Stimulated activated naive CD8-positive, alpha-beta T cell treated with anti-CD3 and anti-CD28 coated beads, Interleukin-15, Interleukin-2, amounts not matched to agents 100 U/mL and 50 U/mL, for 24 hours (primary cell): Measurements from ENCODE around the gene CLBA1.
"Not testable (repeated sequence)": the region's sequence is repeated elsewhere in the genome, so short reads cannot be mapped to it uniquely, and the experiment has no call there.

Experiments used
- ATAC-seq: fragments of 150-1000 bp; cut with Tn5 transposase; one replicate; pipeline ENCODE4 v1.10.0; 2021
- DNase-seq: peaks from one replicate; pipeline ENCODE4 v3.0.0; 2021

CLBA1 gene

DNA sequence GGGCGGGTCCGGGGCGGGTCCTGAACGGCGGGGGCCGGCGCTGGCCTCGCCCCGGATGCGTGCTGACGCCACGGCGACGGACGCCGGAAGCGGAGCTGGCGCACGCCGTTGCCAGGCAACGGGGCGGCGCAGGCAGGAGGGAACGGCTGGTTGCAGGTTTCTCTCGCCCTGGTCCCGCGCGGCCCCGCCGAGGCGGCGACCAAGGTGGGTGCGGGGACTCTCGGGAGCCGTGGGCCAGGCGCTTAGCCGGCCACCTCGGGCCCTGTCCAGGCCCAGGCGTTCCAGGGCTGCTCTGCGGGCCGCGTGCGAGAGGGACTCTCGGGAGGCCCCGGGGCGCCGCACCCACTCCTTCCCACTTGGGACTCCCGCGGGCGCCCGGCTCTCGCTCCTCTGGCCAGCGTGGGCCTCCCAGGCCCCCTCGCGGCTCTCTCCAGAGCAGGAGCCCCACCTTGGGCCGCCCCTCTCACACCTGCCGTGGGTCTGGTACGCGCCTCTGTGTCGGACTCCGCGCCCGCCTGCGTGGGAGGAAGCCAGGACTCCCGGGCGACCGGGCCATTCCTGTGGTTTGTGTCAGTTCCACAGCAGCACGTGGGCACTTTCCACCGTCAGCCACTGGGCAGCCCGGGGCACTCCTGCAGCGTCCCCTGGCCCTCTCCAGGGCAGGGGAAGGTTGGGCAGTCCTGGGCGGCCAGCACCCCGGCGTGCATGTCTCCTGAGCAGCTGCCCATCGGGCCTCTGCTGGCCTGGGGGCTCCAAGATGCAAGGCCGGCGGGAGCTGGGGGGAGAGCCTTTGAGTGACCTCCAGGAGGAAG lies at the start of gene CLBA1:
Gene CLBA1 (plus strand): TSS at position 114 of the 812 bp plus-strand sequence. CDS start 644 bp downstream, at position 758.
- peak; percentile 92 for DNase-seq
- peak; percentile 97 for ATAC-seq

DNA sequence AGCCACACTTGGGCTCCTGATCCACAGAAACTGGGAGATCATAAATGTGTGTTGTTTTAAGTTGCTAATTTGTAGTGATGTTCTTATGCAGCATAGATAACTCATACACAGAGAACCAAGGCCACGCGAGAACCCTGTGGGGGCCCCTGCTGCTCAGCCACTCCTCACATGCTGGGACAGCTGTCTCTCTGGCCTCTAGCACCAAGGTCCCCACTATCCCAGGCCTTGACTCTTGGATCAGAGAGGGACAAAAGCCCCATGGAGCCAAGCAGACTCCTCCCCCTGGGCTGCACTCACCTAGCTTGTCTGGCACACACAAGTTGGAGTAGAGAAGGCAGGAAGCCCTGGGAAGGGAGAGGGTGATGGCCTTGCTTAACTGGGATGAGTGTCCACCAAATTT lies 49.6 kb upstream of the CLBA1 start:
- ATAC-seq (no peak), DNase-seq (no peak)

GRCh38 chr14:104936361-104937155 lies 49.0 kb upstream of the CLBA1 start:
- DNase-seq (no peak), ATAC-seq (no peak)

GRCh38 chr14:104937161-104937560 lies 48.4 kb upstream of the CLBA1 start:
- DNase-seq (no peak), ATAC-seq (no peak)

DNA sequence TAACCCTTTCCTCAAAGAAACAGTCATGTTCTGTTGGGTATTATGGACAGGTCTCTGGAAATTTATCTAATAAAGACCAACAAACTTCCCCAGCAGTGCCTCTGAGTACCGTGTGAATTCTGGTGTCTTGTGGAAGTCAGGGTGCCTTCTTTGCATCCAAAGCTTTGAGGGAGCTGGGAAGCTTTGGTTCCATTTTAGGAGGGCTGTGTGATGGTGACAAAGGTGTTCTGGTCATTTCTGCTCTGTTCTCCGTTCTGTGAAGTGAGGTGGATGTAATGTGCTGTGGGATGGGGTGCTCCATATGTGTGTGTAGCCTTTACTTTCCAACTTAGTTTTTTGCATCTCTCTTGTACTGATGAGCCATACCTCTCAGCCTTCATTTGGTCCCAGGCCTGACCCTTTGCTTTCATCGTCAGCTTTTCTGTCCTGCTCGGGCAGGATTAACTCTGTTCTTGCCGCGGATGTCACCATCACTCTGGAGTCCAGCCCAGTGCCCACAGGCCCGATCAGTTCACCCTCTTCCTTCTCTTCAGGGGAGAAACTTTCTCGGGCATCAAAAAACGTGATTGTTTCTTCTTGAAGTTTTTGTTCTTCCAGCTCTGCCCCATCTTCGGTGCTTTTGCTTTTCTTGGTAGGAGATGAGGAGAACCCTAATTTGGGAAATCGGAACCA lies 47.8 kb upstream of the CLBA1 start:
- ATAC-seq (no peak), DNase-seq (no peak)

DNA sequence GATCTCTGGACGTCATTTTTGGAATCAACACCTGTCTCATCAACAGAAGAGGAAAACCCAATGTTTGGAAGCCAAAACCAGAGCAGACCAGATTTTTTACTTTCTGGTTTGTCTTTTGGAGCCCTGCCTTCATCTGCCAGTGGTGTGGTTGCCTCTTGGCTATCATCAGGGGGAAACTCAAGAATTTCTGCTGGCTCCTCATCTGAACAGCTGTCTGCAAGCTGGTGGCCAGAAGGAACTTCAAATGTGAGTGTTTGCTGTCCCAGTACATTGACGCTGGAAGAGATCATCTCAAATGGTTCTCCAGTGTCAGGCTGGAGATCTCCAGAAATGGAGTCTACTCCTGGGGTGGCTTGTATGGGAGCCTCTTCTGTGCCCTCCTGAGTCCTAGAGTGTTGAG lies 47.2 kb upstream of the CLBA1 start:
- ATAC-seq (no peak), DNase-seq (no peak)

DNA sequence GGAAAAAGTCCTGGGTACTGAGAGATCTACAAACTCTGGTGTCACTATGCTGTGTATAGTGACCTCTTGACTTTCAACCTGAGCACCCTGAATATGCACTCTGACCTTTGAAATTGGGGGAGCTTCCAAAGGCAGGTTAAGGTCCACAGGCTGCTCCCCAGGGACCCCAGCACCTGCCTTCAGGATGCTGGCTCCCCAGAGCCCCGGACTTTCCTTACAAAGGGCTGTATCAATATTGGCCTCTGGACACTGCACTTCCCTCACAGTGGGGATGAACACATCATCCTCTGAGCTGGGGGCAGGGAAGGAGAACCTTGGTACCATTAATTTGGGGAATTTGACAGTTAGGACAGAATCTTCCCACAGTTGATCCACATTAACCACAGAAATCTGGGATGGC lies 46.6 kb upstream of the CLBA1 start:
- DNase-seq, result no peak
- ATAC-seq, result no peak

DNA sequence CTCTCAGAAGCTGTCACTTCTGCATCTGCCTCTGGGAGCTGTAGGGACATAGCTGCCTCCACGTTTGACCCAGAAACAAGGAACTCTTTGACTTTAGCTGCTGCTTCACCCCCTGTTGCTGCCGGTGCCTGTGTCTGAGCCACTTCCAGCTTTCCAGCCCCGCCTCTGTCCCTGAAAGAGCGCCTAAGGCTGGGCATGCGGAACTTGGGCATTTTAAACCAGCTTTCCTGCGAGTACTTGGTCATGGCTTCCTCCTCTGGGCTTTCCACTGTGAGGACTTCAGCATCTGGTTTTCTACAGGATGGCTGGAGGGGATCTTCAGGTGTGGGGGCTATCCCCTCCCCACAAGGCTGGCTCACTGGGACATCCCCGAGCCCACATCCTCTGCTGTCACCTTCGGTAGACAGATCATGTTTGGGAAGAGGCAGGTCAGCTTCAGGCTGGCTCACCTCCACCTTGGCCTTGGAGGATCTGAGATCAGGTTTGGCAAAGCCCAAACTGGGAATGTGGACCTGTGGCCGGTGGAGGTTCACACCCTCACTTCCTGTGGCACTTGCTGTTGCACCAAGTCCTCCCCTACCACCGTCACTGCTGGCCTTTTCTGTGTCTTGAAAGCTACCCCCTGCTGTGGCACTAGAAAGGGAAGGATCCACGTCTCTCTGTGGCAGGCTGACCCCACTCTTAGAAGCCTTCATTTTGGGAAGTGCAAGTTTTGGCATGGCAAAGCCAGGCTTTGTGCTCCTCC lies 45.8 kb upstream of the CLBA1 start:
- DNase-seq (no peak), ATAC-seq (no peak)

DNA sequence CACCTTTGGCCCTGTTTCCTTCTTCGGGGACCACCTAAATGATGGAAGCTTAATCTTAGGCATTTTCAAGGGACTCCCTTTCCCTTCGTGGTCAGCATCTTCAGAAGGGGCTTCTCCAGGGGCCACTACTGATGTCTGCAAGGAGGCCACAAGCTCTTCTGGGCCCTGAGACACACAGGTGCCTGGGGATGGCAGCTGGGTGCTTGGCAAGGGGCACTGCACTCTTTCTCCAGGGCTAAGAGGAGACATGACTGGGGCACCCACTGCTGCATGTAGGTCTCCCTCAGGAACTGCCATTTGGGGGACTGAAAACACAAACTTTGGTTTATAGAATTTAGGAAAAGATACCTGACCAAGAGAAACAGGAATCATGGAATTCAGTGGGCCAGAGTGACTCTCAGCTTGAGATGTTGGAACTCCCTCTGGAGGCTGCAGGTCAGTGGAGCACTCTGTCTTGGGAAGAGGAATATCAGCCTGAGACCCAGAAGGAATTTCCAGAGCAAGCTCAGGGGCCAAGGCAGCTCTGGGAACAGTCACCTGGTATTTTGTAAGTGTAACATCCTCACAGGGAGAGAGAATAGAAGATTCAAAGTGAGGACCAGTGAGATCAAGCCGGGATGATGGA lies 45.0 kb upstream of the CLBA1 start:
- DNase-seq, result no peak
- ATAC-seq, result no peak

GRCh38 chr14:104941508-104942365 lies 43.9 kb upstream of the CLBA1 start:
- no peak for DNase-seq
- no peak for ATAC-seq

DNA sequence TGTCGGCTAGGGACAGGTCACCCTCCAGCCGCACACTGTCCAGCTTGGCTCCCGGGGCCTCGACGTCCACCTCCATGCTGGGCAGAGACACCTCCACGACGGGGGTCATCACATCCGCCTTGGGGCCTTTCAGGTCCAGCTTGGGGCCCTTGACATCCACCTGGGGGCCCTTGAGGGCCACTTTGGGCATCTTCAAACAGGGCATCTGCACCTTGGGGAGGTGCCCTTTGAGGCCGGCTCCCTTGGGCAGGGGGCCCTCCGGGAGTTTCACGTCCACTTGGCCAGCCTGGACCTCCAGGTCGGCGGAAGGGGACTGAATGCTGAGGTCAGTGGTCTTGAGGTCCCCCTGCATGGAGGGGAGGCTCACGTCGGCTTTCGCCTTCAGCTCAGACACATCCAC lies 43.0 kb upstream of the CLBA1 start:
- ATAC-seq (no peak), DNase-seq (no peak)

DNA sequence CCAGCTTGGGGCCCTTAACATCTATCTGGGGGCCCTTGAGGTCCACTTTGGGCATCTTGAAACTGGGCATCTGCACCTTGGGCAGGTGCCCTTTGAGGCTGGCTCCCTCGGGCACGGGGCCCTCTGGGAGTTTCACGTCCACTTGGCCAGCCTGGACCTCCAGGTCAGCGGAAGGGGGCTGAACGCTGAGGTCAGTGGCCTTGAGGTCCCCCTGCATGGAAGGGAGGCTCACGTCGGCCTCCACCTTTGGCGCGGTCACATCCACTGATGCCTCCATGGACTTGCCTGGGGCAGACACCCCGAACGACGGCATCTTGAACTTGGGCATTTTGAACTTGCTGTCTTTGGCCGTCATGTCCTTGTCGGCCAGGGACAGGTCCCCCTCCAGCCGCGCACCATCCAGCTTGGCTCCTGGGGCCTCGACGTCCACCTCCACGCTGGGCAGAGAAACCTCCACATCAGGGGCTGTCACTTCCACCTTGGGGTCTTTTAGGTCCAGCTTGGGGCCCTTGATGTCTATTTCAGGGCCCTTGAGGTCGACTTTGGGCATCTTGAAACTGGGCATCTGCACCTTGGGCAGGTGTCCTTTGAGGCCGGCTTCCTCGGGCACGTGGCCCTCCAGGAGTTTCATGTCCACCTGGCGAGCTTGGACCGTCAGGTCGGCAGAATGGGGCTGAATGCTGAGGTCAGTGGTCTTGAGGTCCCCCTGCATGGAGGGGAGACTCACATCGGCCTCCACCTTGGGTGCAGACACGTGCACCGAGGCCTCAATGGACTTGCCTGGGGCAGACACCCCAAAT lies 42.2 kb upstream of the CLBA1 start:
- not testable (repeated sequence) for ATAC-seq, DNase-seq

DNA sequence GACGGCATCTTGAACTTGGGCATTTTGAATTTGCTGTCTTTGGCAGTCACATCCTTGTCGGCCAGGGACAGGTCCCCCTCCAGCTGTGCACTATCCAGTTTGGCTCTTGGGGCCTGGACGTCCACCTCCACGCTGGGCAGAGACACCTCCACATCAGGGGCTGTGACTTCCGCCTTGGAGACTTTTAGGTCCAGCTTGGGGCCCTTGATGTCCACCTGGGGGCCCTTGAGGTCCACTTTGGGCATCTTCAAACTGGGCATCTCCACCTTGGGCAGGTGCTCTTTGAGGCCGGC lies 41.6 kb upstream of the CLBA1 start:
- not testable (repeated sequence) for DNase-seq, ATAC-seq

GRCh38 chr14:104944436-104945205 lies 41.0 kb upstream of the CLBA1 start:
- not testable (repeated sequence) for DNase-seq, ATAC-seq

- ATAC-seq, DNase-seq: not testable (repeated sequence)
These were observed 40.3 kb upstream of the CLBA1 start for GRCh38 chr14:104945266-104945665.

DNA sequence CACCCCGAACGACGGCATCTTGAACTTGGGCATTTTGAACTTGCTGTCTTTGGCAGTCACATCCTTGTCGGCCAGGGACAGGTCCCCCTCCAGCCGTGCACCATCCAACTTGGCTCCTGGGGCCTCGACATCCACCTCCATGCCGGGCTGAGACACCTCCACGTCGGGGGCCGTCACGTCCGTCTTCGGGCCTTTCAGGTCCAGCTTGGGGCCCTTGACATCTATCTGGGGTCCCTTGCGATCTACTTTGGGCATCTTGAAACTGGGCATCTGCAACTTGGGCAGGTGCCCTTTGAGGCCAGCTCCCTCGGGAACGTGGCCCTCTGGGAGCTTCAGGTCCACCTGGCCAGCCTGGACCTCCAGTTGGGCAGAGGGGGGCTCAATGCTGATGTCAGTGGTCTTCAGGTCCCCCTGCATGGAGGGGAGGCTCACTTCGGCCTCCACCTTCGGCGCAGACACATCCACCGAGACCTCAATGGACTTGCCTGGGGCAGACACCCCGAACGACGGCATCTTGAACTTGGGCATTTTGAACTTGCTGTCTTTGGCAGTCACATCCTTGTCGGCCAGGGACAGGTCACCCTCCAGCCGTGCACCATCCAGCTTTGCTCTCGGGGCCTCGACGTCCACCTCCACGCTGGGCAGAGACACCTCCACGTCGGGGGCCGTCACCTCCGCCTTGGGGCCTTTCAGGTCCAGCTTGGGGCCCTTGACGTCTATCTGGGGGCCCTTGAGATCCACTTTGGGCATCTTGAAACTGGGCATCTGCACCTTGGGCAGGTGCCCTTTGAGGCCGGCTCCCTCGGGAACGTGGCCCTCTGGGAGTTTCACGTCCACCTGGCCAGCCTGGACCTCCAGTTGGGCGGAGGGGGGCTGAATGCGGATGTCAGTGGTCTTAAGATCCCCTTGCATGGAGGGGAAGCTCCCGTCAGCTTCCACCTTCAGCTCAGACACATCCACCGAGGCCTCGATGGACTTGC lies 39.3 kb upstream of the CLBA1 start:
- DNase-seq, ATAC-seq: not testable (repeated sequence)

GRCh38 chr14:104947201-104947600 lies 38.4 kb upstream of the CLBA1 start:
- not testable (repeated sequence) for ATAC-seq, DNase-seq
